T-helper 17 cell (primary cell): Measurements from ENCODE around the gene SUSD2. TPM values are rescaled to one million over a fixed set of nuclear protein-coding genes. Genes with fewer than 3 reads are reported as not detected.

Experiments
- ATAC-seq: fragments of 150-1000 bp; cut with Tn5 transposase; 2 replicates; pipeline ENCODE4 v1.10.0; 2021; ENCODE audit warnings: mild to moderate bottlenecking, moderate library complexity
- DNase-seq, 3 donors: peaks; one replicate each; pipeline versions ENCODE4 v3.0.0 to v3.0.0-alpha.2; 2020 to 2021
- H3K9me3 ChIP-seq: one replicate; pipeline ENCODE4 v1.7.0; 2013; ENCODE audit warnings: low read length, mild to moderate bottlenecking; ENCODE audit not compliant: control insufficient read depth, poor library complexity, severe bottlenecking
- H3K27ac Mint-ChIP-seq: one replicate; pipeline ENCODE4 v1.8.0; 2022; ENCODE audit warnings: mild to moderate bottlenecking, moderate library complexity, mixed read lengths
- H3K27me3 Mint-ChIP-seq: one replicate; pipeline ENCODE4 v1.8.0; 2022; ENCODE audit warnings: mixed read lengths
- H3K36me3 Mint-ChIP-seq: one replicate; pipeline ENCODE4 v1.8.0; 2022; ENCODE audit warnings: low read depth, mixed read lengths
- H3K4me1 Mint-ChIP-seq: one replicate; pipeline ENCODE4 v1.8.0; 2022; ENCODE audit warnings: mild to moderate bottlenecking, mixed read lengths
- H3K4me3 Mint-ChIP-seq: one replicate; pipeline ENCODE4 v1.8.0; 2022; ENCODE audit warnings: mild to moderate bottlenecking, moderate library complexity, mixed read lengths
- total RNA-seq, 4 donors: library from RNA in 2 of 4; stranded (reverse) in 2 of 4; gene quantifications; one replicate each; pipeline ENCODE4 v1.2.3 and lab custom pipeline; 2022 to 2026

The SUSD2 gene
- total RNA-seq, 2 donors from 2014 or later, result 0.80 to 1.1 TPM

DNA sequence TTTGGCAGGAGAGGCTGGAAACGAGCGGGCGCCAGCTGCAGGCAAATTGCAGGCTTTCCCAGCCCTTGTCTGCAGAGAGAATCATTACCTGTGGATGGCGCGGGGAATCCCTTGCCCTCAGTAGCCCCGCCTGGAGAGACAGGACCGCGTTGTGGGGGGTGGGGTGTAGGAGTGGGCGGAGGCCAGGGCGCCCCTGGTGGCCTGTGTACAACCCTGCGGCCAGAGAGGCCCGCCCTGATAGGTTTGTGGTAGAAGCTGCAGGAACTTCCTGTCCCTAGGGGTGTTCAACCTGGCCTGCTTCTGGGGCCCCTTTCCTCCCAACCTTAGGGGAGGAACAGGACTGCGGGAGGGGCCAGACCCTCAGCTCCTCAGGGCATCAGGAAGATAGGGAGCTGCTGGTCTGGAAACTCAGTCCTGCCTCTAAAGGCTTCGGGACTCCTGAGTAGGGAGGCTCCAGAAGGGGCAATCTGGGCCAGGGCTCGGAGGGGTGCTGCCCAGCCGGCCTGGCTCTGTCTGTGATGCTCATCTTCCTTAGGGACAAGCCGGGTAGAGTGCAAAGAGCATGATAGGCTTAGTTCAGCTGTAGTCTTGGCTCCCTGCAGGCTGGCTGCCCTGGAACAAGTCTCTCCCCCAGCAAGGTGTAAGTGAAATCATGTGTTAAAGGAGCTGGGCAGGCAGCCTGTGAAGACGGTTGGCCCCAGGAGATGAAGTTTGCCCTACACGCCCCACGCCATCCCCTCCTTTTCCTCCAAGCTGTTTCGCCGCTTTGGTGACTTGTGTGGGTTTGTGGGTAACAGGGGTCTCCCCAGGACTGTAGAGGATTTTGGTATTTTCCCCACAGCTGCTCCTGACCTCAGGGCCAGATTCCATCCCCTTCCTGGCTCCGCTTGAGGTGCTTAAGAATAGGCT, 24.1 kb upstream of the SUSD2 start:
- peak; percentile 90 for ATAC-seq
- H3K27ac Mint-ChIP-seq, result peak overlapping the region; percentile 86
- H3K4me3 Mint-ChIP-seq, result peak overlapping the region; percentile 94

DNA sequence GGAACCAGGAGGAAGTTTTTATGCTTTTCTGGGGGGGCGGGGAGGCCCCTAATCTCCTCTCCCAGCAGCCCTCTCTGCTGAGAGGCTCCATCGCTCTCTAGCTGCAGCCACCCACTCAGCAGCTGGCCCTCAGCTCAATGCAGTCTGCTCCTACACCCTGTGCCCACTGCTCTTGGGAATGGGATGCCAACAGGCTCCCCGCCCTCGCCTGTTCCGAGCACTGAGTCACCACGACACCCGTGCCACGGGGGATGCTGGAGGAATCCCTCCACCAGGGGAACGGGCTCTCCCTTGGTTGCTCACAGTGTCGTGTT, 23.5 kb upstream of the SUSD2 start:
- H3K9me3 ChIP-seq, result no peaks in the 10 kb centered on the region
- Mint-ChIP-seq H3K36me3 (no peaks in the 10 kb centered on the region), H3K4me3 (peak overlapping the region; percentile 94), H3K27me3 (no peaks in the 10 kb centered on the region), H3K27ac (peak overlapping the region; percentile 86), H3K4me1 (peaks cover 57% of the 10 kb centered on the region)
- ATAC-seq (no peak), DNase-seq (no peak)

More for the DNA sequence above, 24.1 kb upstream of the SUSD2 start:
- H3K36me3 Mint-ChIP-seq, result no peaks in the 10 kb centered on the region
- no peaks in the 10 kb centered on the region for H3K9me3 ChIP-seq
- H3K4me1 Mint-ChIP-seq, result peaks cover 60% of the 10 kb centered on the region
- peak; percentile 81 to 86 (median 85) for DNase-seq
- H3K27me3 Mint-ChIP-seq, result no peaks in the 10 kb centered on the region

DNA sequence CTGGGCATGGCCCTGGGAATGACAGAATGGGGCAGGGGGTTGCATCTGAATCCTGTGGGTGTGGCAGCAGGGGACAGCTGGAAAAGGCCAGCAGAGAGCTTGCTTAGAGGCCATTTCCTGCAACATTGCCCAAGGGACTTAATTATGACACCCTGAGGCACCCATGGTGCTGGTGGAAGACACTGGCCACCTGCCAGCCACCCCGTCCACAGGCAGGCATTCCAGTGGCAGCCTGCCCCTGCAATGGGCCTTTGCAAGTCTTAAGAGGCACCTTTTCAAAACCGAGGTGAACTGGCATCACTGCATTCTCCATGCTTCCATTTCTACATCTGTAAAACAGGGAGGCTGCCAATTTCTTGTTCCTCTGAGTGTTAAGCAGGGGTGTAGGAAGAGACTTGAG, 21.6 kb upstream of the SUSD2 start:
- Mint-ChIP-seq H3K4me3 (peak overlapping the region; percentile 66), H3K27me3 (no peaks in the 10 kb centered on the region), H3K4me1 (peaks cover 39% of the 10 kb centered on the region), H3K27ac (peak overlapping the region; percentile 86), H3K36me3 (peaks cover 1% of the 10 kb centered on the region)
- H3K9me3 ChIP-seq, result no peaks in the 10 kb centered on the region
- no peak for ATAC-seq
- no peak for DNase-seq

DNA sequence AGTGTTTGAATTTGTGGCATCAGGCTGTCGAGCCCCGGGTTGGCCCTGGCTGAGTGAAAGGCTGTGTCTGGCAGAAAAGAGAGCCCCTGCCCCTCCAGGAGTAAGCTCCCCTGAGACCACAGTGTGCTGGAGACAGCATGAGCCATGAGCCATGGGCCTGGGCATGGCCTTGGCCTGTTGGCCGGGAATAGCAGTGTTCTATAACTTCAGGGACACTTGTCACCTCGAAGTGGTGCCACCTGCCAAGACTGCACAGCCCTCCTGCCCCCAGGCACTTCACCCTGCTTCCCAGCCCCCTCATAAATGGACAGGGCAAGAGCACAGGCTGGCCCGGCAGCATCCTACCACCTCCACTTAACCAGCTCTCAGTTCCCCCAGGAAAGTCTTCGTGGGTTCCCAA, 20.7 kb upstream of the SUSD2 start:
- ATAC-seq (no peak), DNase-seq (no peak)
- no peaks in the 10 kb centered on the region for H3K9me3 ChIP-seq
- peaks cover 34% of the 10 kb centered on the region for H3K4me1 Mint-ChIP-seq
- H3K27ac Mint-ChIP-seq, result peak overlapping the region; percentile 86
- H3K4me3 Mint-ChIP-seq, result peak overlapping the region; percentile 55
- peaks cover 2% of the 10 kb centered on the region for H3K36me3 Mint-ChIP-seq
- H3K27me3 Mint-ChIP-seq, result no peaks in the 10 kb centered on the region

DNA sequence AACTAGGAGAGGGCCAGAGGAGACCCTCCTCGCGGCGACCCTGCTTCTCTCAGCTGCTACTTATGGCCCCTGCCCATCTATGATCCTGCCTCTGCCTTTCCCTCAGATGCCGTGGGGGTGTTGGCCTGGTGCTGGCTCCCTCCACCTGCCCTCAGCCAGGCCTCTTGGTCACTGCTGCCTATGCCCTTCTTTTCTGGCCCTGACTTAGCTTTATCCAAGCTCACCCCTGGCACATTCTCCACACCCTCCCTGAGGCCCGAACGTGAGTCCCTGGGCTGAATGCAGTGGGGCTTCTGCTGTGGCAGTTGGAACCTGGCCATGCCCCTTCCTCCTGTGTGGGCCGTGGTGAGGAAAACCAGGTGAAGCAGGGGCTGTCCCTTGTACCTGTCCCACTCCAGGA, 19.8 kb upstream of the SUSD2 start:
- no peak overlapping the region for H3K4me3 Mint-ChIP-seq
- DNase-seq (no peak), ATAC-seq (no peak)
- H3K36me3 Mint-ChIP-seq, result peaks cover 2% of the 10 kb centered on the region
- no peaks in the 10 kb centered on the region for H3K27me3 Mint-ChIP-seq
- H3K9me3 ChIP-seq, result no peaks in the 10 kb centered on the region
- H3K27ac Mint-ChIP-seq, result peak overlapping the region; percentile 92
- peaks cover 32% of the 10 kb centered on the region for H3K4me1 Mint-ChIP-seq

DNA sequence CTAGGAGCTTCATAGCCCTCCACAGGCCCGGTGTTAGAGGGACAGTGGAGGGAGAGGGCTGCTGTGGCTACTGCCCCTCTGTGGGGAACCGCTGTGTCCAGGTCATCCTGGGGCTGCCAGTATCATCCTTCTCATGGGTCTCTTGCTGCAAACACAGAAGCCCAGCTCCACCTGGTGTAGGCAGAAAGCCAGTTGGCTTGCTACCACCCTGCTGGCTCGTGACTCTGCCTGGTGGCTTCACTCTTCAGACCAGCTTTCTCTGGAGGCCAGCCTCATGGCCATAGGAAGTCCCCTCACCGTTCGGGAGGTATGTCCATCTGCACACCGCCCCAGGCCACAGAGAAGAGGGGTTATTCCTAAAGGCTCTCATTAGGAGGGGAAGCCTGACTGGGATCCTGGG, 19.4 kb upstream of the SUSD2 start:
- peaks cover 30% of the 10 kb centered on the region for H3K4me1 Mint-ChIP-seq
- H3K36me3 Mint-ChIP-seq, result peaks cover 2% of the 10 kb centered on the region
- no peaks in the 10 kb centered on the region for H3K27me3 Mint-ChIP-seq
- DNase-seq (no peak), ATAC-seq (no peak)
- H3K9me3 ChIP-seq, result no peaks in the 10 kb centered on the region
- peak overlapping the region; percentile 92 for H3K27ac Mint-ChIP-seq
- no peak overlapping the region for H3K4me3 Mint-ChIP-seq

DNA sequence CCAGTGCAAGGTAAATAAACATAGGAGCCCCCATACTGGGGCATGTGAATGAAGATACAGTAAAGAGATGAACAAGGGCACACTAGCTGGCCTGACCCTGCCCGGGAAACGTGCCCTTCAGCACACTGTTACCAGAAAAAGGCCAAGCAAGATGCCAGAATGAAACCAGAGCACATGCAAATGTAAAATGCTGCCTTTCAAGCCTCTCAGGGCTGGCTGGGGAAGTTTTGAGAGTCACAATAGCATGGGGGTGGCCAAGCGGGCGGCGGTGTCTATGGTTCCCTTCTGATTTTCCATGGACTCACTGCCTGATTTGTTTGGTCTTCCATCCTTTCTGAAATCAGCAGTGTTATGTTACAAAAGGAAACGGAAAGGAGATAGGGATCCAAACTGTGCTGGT, 18.9 kb upstream of the SUSD2 start:
- ATAC-seq, result no peak
- no peak overlapping the region for H3K4me3 Mint-ChIP-seq
- no peaks in the 10 kb centered on the region for H3K9me3 ChIP-seq
- H3K4me1 Mint-ChIP-seq, result peaks cover 27% of the 10 kb centered on the region
- H3K27ac Mint-ChIP-seq, result peak overlapping the region; percentile 92
- peaks cover 2% of the 10 kb centered on the region for H3K36me3 Mint-ChIP-seq
- no peak for DNase-seq
- H3K27me3 Mint-ChIP-seq, result no peaks in the 10 kb centered on the region

DNA sequence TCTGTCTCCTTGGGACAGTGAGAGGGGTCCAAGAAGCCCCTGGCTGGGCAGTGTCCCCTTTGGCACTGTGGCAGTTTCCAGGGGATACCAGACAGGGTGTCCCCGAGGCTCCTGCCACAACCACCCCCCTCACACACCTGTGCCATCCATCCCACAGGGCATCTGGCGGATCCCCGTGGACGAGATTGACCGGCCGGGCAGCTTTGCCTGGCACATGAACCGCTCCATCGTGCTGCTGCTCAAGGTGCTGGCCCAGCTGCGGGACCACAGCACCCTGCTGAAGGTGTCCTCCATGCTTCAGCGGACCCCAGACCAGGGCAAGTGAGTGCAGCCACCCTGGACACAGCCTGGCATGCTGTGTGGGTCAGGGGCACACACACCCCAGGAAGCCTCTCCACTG, 17.0 kb upstream of the SUSD2 start:
- no peak for ATAC-seq
- H3K27me3 Mint-ChIP-seq, result no peaks in the 10 kb centered on the region
- peaks cover 20% of the 10 kb centered on the region for H3K4me1 Mint-ChIP-seq
- no peak overlapping the region for H3K4me3 Mint-ChIP-seq
- no peak for DNase-seq
- H3K27ac Mint-ChIP-seq, result peak overlapping the region; percentile 27
- peaks cover 2% of the 10 kb centered on the region for H3K36me3 Mint-ChIP-seq
- H3K9me3 ChIP-seq, result no peaks in the 10 kb centered on the region

DNA sequence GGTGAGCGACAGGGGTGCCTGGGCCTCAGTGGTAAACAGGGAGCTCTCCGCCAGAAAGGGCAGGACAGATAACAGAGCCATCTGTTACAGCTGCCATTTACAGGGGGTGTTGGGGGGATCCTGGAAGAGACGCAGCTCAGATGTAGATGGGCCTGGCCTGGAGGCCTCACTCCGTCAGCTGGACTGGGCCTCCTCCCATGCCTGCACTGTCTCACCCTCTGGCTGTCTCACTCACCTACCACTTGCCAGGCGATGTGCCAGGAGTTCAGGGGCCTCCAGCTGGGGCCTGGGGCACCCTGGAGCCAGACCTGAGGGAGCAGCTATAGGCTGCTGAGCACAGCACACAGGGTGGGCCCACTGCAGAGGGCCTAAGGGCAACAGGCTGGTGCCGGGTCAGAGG, 16.3 kb upstream of the SUSD2 start:
- H3K27me3 Mint-ChIP-seq, result no peaks in the 10 kb centered on the region
- peaks cover 2% of the 10 kb centered on the region for H3K36me3 Mint-ChIP-seq
- H3K4me3 Mint-ChIP-seq, result no peak overlapping the region
- H3K9me3 ChIP-seq, result no peaks in the 10 kb centered on the region
- no peak for DNase-seq
- H3K27ac Mint-ChIP-seq, result peak overlapping the region; percentile 27
- peaks cover 17% of the 10 kb centered on the region for H3K4me1 Mint-ChIP-seq
- ATAC-seq, result no peak

DNA sequence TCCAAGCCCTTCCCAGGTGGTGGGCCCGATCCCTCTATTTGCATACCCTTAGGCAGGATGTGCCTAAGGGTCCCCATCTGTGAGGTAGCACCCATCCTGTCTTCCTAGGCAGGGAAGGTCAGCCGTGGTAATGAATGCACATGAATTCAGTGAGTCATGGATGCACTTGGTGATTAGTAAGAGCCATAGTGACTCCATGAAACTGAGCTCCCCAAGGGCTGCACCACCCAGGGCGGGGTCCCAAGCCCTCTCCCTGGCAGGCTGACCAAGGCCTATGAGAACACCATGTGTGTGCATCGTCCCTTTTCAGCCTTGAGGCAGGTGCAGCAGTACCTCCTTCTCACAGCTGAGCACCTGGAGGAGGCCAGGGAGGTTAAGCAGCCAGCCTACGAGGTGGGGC, 15.6 kb upstream of the SUSD2 start:
- Mint-ChIP-seq H3K4me1 (peaks cover 15% of the 10 kb centered on the region), H3K27me3 (no peaks in the 10 kb centered on the region), H3K4me3 (no peak overlapping the region), H3K27ac (no peak overlapping the region), H3K36me3 (peaks cover 2% of the 10 kb centered on the region)
- ATAC-seq, result no peak
- no peak for DNase-seq
- H3K9me3 ChIP-seq, result no peaks in the 10 kb centered on the region

DNA sequence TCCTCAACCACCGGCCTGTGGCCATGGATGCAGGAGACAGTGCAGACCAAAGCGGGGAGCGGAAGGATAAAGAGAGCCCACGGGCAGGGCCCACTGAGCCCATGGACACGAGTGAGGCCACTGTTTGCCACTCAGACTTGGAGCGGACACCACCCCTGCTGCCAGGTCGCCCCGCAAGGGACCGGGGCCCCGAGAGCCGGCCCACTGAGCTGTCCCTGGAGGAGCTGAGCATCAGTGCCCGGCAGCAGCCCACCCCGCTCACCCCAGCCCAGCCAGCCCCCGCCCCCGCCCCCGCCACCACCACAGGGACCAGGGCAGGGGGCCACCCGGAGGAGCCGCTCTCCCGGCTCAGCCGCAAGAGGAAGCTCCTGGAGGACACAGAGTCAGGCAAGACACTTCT, 14.5 kb upstream of the SUSD2 start:
- Mint-ChIP-seq H3K4me1 (peaks cover 11% of the 10 kb centered on the region), H3K27me3 (no peaks in the 10 kb centered on the region), H3K36me3 (peaks cover 2% of the 10 kb centered on the region), H3K4me3 (no peak overlapping the region), H3K27ac (no peak overlapping the region)
- DNase-seq, result no peak
- no peak for ATAC-seq
- H3K9me3 ChIP-seq, result no peaks in the 10 kb centered on the region

DNA sequence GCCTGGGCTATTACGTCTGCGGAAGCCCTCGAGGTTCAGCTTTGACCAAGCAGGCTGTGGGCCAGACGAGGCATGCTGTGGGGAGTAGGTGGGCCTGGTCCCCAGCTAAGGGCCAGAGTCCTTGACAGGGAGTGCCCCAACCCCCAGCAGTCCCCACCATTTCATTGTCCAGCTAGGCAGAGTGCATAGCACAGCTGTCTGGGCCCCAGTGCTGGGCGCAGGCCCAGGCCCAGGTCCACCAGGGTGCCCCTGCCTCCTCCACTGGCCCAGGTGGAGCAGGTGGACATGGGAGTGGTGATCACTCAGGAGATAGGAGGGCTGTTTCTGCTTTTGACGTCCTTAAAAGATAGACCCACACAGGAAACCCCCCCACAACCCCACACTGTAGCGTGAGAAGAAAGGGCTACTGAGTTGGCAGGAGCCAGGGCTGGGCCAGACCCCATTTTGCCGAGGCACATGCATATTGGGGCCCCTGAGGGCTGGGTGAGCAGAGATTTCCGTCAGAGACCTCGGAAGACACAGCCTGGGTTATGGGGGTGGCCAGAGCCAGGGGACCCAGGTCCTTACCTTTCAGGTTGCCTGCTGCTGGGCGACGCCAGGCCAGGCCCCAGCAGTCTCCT, 11.7 kb upstream of the SUSD2 start:
- ATAC-seq, result no peak
- peaks cover 5% of the 10 kb centered on the region for H3K4me1 Mint-ChIP-seq
- peaks cover 1% of the 10 kb centered on the region for H3K36me3 Mint-ChIP-seq

DNA sequence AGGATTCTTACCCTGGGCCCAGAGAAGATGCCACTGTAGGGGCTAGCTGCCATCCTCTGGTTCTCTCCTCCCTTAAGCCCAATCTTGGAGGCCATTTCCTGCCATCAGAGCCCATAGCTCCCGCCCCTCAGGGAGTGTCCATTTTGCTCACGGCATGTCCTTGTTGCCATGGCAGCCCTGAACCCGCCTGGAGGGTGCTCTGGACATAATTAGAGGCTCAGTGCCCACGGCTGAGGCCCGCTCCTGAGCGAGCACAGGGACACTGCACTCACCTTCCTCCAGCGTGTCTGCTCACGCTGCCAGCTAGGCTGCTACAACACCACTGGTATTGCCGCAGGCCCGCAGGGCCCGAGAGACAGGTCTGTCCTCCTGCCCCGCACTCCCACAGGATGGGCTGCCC, 11.1 kb upstream of the SUSD2 start:
- H3K4me1 Mint-ChIP-seq, result peaks cover 5% of the 10 kb centered on the region
- ATAC-seq, result no peak
- no peak for DNase-seq
- H3K4me3 Mint-ChIP-seq, result no peak overlapping the region
- H3K36me3 Mint-ChIP-seq, result no peaks in the 10 kb centered on the region
- peak overlapping the region; percentile 19 for H3K27ac Mint-ChIP-seq
- no peaks in the 10 kb centered on the region for H3K9me3 ChIP-seq
- no peaks in the 10 kb centered on the region for H3K27me3 Mint-ChIP-seq

More for the DNA sequence above, 11.7 kb upstream of the SUSD2 start:
- DNase-seq, result no peak
- H3K4me3 Mint-ChIP-seq, result no peak overlapping the region
- peak overlapping the region; percentile 76 for H3K27ac Mint-ChIP-seq
- no peaks in the 10 kb centered on the region for H3K9me3 ChIP-seq
- no peaks in the 10 kb centered on the region for H3K27me3 Mint-ChIP-seq

DNA sequence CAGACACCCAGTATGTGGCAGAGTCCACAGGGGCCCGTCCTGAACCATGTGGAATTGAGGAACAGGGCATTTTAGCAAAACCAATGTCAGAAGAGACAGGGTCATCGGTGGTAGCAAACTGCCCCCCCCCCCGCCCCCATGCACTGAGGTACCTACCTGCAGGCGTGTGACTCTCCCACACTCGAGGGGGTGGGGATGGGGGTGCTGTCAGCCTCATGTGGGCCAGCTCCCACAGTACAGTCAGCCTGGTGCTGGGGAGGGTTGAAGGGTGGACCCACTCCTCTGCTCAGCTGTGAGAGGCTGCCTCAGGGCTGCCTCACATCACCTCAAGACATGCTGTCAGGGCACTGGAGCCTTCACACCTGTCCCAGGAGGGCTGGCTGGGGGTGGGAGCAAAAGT, 10.7 kb upstream of the SUSD2 start:
- peaks cover 5% of the 10 kb centered on the region for H3K4me1 Mint-ChIP-seq
- peak overlapping the region; percentile 19 for H3K27ac Mint-ChIP-seq
- no peaks in the 10 kb centered on the region for H3K36me3 Mint-ChIP-seq

More for the DNA sequence above, 10.7 kb upstream of the SUSD2 start:
- H3K4me3 Mint-ChIP-seq, result no peak overlapping the region
- DNase-seq (no peak), ATAC-seq (no peak)
- H3K27me3 Mint-ChIP-seq, result no peaks in the 10 kb centered on the region
- no peaks in the 10 kb centered on the region for H3K9me3 ChIP-seq
